ENCODE results near the gene PATL2.
"Not testable (repeated sequence)": the region's sequence is repeated elsewhere in the genome, so short reads cannot be mapped to it uniquely, and the experiment has no call there.

The PATL2 gene

DNA sequence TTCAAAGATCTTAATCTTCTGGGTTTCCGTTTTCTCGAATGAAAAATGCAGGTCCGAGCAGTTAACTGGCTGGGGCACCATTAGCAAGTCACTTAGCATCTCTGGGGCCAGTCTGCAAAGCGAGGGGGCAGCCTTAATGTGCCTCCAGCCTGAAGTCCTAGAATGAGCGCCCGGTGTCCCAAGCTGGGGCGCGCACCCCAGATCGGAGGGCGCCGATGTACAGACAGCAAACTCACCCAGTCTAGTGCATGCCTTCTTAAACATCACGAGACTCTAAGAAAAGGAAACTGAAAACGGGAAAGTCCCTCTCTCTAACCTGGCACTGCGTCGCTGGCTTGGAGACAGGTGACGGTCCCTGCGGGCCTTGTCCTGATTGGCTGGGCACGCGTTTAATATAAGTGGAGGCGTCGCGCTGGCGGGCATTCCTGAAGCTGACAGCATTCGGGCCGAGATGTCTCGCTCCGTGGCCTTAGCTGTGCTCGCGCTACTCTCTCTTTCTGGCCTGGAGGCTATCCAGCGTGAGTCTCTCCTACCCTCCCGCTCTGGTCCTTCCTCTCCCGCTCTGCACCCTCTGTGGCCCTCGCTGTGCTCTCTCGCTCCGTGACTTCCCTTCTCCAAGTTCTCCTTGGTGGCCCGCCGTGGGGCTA lies at the start of gene PATL2, which contains the start of gene B2M:
Gene PATL2, minus strand, starts transcription at position 228 of the 647 bp plus-strand sequence. CDS start 34,833 bp downstream, outside the sequence.
Gene B2M, plus strand, starts transcription at position 422 of the 647 bp plus-strand sequence. Its CDS starts 30 bp downstream, at position 452.
- DNase-seq = peak; percentile 97

DNA sequence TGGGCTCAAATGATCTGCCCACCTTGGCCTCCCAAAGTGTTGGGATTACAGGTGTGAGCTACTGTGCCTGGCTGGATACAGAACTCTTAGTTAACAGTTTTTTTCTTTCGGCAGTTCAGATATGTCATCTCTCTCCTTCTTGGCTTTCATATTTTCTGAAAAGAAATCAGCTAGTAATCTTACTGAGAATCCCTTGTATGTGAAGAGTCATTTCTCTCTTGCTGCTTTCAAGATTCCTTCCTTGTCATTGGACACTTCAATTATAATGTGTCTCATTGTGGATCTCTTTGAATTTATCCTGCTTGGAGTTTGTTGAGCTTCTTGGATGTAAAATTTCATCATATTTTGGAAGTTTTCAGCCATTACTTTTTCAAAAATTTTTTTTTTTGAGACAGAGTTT lies 42.2 kb upstream of the PATL2 start:
- DNase-seq = no peak

DNA sequence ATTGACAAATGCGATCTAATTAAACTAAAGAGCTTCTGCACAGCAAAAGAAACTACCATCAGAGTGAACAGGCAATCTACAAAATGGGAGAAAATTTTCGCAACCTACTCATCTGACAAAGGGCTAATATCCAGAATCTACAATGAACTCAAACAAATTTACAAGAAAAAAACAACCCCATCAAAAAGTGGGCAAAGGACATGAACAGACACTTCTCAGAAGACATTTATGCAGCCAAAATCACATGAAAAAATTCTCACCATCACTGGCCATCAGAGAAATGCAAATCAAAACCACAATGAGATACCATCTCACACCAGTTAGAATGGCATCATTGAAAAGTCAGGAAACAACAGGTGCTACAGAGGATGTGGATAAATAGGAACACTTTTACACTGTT lies 32.3 kb upstream of the PATL2 start:
- not testable (repeated sequence) for DNase-seq

DNA sequence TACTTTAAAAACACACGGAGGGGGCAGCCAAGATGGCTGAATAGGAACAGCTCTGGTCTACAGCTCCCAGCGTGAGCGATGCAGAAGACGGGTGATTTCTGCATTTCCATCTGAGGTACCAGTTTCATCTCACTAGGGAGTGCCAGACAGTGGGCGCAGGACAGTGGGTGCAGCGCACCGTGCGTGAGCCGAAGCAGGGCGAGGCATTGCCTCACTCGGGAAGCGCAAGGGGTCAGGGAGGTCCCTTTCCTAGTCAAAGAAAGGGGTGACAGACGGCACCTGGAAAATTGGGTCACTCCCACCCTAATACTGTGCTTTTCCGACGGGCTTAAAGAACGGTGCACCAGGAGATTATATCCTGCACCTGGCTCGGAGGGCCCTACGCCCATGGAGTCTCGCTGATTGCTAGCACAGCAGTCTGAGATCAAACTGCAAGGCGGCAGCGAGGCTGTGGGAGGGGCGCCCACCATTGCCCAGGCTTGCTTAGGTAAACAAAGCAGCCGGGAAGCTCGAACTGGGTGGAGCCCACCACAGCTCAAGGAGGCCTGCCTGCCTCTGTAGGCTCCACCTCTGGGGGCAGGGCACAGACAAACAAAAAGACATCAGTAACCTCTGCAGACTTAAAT lies 28.2 kb upstream of the PATL2 start:
- not testable (repeated sequence) for DNase-seq

DNA sequence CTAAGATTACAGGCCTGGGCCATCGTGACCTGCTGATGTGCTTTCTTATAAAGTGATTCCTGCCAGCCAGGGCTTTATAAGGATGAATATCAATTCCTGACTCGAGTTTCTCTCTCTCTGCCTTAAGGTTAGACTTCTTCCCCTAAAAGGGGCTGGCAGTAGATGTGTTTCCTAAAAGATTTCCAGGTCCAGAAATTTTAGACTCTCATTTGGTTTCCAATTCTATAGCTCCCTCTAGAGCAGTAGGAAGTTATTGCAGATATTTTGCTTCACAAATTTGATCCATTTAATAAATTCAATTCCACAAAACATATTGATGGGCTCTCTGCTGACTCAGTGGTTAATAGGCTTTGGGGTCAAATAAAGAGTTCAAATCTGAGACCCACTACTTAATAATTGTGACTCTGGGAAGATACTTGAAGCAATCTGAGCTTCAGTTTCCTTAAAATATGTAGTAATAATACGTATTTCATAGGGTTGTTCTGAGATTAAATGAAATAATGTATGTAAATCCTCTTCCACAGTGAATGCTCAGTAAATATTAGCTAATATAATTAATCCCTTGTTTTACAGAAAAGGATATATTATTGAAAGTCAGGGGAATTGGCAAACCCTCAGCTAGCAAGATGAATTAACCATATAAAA lies 27.3 kb upstream of the PATL2 start:
- no peak for DNase-seq

DNA sequence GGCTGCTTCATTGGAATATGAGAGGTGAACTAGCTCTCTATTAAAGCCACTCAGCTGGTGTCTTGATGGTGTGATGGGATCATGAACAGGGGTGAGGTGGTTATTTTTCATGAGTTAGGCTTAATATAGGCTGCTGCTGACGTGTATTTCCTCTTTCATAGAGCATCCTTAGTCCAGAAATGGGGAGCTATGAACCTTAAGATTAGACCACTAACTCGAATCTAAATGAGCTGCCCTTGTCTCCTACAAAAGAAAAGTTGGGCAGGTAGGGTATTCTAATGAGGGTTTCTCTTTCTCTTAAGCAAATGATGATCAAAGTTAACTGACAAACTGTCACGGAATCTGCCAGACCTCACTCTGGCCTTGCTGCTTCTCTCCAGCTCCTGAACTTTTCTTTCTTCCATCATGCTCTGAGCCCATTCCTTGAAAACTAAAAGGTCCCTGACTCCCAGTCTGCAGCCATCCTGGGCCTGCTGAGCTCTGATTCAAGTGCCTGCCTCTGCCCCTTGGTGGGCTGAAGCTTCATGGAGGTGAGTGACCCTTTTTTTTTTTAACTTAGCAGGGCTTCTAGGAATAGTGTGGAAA lies 25.1 kb upstream of the PATL2 start, which contains the start of gene TRIM69:
Gene TRIM69, plus strand, starts transcription at position 348 of the 585 bp plus-strand sequence. Its CDS starts 177 bp downstream, at position 525.
- DNase-seq = no peak

DNA sequence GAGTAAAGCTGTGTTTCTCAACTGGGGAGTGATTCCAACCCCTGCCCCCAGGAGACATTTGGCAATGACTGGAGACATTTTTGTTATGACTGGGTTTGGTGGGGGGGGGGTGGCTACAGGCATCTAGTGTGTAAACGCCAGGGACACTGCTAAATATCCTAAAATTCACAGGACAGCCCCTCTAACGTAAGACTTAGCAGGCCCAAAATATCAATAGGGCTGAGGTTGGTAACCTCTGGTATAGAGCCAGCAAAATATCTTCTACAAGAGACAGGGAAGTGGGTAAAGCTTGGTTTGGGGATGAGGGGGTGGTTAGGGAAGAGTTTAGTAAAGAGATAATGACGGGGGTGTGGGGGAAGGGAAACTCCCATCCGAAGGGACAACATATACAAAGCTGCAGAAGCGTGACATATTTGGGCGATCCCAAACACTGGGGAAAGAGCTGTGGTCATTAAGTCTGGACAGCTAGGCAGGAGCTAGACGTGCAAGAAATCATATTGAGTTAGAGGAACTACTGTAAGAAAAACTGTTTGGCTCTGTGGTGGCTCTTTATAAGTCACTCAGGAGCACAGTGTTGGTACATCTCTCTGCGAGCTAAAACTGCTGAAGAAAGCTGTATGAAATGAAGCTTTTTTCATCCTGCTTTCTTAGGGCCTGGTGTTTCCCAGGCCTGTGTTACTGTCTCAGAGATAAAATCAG lies 24.5 kb upstream of the PATL2 start:
- no peak for DNase-seq

DNA sequence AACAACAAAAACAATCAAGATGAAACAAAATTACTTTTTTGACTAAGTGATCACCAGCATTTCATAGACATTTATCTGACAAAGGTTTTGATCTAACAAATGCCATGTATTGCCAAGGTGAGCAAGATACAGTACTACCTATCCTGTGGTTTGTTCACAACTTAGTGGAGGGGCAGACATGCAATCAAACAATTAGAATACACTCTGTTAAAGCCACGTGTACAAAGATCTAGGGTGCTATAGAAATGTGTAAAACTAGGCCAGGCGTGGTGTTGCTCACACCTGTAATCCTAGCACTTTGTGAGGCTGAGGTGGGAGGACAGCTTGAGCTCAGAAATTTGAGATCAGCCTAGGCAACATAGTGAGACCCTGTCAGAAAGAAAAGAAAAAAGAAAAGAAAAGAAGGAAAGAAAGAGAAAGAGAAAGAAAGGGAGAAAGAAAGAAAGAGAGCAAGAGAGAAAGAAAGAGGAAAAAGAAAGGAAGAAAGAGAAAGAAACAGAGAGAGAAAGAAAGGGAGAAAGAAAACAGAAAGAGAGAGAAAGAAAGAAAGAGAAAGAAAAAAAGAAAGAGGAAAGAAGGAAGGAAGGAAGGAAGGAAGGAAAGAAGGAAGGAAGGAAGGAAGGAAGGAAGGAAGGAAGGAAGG lies 23.8 kb upstream of the PATL2 start:
- DNase-seq = no peak

DNA sequence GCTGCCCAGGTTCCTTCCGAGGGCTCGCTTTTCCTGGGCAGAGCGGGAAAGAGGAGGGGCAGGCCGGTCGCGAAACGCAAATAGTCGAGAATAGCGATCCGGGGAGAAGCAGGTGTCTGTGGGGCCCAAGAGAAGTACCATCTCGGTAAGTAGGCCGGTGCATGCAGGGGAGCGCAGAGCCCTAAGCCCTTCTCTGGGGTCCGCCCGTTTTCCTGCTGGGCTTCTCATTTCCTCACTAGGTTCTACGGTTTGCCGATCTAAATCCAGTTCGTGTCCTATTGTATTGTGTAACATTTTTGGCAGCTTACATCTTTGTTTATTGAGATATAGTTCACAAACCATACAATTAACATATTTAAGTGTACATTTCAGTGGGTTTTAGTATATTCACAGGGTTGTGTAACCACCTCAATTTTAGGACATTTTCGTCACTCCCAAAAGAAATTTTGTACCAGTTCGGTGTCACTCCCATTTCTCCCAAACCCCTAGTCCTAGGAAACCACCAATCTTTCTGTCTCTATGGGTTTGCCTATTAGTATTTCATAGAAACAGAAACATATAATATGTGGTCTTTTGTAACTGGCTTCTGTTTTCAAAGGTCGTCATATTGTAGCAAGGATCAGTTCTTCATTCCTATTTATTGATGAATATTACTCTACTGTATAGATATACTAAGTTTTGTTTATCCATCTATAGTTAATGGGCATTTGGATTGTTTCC lies 18.4 kb upstream of the PATL2 start:
- no peak for DNase-seq

DNA sequence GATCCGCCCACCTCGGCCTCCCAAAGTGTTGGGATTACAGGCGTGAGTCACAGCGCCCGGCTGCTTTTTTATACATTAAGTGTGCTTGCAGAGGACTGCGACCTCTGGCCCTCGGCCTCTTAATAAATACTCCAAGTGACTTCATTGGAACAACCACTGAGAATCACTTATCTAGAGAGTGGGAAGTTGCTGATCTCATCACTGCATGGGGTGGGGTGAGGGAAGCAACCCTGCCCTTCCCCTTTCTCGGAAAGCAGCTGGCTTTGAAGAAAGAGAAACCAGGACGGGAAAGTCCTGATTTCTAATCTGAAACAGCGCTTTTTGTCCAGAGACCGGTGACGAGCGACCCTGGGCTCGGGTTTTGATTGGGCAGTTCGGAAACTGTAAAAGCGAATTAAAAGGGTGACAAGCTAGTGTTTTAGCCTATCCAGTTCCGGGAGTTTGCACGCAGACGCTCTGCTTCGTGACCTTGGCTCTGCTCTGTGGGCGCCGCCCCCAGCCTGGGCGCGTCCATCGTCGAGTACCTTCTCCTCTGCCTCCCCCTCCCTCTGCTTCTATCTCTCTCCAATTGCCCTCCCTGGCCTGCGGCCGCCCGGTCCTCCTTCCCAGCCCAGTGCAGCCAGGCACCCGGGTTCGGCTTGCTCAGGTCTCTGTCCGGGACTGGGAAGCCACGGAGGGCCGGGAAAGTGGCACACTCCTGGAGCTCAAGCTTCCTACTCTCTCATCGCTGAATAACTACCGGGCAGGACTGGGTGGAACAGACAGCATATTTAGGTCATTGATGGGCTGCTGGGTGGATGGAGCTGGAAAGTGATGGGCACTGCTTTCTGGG lies 17.7 kb upstream of the PATL2 start:
- DNase-seq = peak; percentile 99

DNA sequence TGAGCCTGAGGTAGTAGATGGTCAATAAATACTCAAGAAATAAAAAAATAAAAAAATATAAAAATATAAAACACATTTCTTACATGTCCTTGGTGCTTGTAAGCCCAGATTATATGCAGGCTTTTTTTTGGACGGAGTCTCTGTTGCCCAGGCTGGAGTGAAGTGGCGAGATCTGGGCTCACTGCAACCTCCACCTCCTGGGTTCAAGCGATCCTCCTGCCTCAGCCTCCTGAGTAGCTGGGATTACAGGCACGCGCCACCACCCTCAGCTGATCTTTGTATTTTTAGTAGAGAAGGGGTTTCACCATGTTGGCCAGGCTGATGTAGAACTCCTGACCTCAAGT lies 17.1 kb upstream of the PATL2 start:
- DNase-seq = not testable (repeated sequence)

DNA sequence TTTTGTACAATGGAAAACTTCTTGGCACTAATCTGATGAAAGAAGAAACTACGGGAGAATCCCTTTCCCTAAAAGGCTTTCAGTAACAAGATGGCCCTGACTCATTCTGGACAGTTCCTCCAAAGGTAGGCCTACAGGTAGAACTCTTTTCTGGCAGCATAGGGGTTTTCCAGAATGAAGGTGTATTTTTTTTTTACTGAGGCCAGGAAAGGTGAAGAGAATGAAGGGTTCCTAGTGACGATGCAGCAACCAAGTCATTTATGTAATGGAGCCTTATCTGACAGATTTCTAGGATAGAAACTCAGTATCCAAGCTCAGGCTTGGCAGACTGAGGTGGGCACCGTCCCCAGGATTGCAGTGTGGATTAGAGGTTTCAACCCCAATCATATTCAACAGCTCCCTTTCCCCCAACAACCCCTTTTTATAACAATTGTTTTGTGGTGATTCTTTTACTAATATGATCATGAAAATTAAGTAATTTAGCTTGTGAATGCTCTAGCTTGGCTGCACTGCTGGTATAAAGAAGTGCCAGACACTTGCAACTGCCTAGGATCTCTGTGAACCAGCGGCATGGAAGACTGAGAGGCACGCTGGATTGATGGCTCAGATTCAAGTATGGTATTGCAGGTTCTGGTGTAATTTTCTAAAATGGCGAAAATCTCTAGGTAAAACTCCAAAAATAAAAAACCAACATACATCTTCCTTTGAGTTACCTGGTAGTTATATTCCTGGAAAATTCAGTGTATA lies 16.5 kb upstream of the PATL2 start:
- DNase-seq = no peak

DNA sequence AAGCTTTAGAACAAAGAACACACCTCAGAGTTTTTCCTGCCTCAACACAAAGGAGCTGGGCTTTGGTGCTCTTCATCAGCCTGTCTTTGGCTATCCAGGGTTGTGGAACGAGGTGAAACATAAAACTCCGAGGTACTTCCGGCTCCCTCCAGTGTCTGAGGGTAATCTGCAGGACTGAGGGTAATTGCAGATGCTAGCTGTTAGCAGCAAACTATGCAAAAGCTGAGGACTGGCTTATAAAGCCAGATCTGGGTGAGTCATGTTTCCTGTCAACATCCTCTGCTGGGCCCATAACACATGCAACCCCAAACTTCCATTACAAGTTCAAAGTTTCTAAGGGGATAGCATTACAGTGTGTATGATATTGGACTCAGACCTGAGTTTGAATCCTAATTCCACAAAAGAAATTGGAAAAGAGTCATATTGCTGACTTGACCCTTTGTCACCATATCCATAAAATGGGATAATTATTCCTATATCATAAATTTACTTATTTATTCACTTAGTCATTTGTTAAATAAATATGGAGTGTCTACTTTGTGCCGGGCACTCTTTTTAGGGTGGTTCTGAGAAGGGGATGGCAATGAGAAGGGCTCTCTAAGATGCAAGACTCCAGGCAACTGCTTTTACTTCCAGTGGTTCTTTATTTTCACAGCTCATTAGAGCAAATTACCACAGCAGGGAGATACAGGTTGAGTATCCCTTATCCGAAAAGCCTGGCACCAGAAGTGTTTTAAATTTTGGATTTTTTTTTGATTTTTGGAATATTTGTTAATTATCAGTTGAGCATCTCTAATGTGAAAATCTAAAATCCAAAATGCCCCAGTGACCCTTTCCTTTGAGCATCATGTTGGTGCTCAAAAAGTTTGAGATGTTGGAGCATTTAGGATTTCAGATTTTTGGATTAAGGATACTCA lies 15.7 kb upstream of the PATL2 start:
- peak; percentile 39 for DNase-seq

DNA sequence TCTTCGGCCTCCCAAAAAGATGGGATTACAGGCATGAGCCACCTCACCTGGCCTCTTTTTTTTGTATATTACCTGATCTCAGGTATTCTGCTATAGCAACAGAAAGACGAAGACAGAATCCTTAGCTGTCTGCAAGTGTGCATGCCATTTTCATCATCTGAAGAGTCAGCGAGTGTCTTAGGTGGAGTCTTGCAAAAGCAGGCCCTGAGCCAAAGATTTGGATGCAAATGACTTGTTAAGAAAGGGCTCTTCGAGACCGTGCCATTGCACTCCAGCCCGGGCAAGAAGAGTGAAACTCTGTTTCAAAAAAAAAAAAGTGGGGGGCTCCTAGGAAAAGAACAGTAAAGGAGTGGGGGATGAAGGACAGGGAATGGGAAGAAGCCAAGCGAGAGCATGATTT lies 15.0 kb upstream of the PATL2 start:
- DNase-seq = no peak

DNA sequence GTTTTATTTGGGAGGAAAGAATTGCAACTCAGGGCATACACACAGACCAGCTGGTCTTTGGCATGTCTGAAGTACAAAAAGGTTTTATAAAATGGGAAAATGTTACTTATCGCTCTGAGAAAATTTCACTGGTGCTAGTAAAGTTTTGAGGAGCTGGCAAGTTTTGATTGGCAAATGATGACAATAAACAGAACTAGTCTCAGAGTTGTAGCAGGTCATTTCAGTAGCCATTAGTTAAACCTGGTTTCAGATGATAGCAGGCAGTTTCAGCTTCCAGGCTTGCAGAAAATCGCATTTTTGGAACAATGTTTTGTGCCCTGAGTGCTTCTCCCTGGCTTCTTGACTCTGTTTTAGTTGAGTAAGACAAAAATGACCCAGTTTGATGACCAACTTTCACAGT lies 10.9 kb upstream of the PATL2 start:
- DNase-seq = no peak

DNA sequence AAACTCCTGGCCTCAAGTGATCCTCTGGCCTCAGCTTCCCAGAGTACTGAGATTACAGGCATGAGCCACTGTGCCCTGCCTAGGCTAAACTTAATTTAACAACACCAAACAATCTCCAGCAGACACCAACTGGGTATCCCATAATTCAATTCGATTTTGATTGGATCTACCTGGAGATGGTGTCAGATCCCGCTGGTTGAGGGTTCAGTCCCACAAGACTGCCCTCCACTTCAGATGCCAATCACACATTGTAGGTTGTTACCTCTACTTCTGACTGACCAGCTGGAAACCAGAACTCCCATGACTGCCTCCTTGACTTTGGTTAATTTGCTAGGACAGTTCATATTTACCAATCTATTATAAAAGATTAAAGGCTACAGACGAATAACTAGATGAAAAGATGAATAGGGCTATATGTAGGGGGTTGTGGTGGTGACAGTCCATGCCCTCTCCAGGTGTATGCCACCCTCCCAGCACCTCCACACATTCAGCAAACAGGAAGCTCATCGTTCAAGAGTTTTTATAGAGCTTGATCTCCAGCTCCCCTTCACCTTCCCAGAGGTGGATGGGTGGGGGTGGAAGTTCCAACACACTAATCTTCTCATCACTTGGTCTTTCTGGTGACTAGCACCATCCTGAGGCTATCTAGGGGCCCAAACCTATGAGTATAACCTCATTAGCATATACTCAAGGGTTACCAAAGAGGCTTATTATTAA lies 9.5 kb upstream of the PATL2 start:
- DNase-seq = no peak

DNA sequence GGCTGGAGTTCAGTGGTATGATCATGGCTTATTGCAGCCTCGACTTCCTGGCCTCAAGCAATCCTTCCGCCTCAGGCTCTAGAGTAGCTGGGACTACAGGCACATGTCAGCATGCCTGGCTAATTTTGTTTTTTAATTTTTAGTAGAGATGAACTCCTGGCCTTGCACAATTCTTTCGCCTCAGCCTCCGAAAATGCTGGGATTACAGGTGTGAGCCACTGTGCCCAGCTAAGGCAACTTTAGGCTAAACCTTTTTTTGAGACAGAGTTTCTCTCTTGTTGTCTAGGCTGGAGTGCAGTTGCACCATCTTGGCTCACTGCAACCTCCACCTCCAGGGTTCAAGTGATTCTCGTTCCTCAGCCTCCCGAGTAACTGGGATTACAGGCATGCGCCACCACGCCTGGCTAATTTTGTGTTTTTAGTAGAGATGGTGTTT lies 8.9 kb upstream of the PATL2 start:
- not testable (repeated sequence) for DNase-seq

DNA sequence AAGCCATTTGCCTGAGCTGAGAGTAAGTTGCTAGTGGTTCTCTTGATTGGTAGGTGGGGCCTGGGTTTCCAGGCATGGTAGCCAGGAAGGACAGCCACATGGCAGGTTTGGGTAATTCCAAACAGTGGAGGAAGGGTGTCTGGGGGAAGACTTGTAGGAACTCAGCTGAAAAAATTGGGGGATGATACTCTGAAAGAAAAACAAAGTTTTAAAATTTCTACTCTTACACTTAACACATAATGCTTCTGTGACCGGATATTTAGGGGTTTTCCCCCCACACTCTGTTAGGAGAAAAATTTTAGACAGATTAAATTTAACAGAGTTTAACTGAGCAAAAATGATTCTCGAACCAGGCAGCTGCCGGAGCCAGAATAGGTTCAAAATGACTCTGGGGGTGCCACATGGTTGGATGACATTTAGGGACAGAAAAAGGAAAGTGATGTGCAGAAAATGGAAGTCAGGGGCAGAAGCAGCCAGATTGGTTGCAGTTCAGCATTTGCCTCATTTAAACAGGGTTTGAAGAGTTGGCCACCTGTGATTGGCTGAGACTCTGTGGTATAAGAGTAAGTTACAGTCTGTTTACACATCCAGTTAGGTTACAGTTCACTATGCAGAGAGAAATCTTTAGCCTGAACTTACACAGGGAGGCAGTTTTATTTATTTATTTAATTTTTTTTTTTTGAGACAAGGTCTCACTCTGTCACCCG lies 8.3 kb upstream of the PATL2 start:
- DNase-seq = no peak

Data from femur (tissue), 1 donor.